Measurements from ENCODE around the gene SLC16A6.

The SLC16A6 gene

DNA sequence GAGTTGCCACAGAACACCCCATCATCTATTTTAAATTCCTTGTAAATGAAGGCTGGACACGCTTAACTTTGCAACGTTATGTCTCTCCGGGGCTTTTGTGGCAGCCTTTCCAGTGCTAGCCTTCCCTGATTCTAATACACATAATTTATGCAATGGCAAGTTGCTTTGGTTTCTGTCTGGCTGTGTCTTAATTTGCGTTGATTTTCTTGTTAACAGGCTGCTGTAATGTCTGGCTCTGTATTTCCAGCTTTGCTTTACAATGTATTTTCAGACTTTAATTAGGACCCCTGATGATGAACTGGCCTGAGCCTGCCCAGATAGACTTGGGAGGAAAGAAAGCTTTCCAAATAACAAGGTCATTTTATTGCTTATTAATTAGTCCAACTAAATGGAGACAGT lies 30.6 kb upstream of the SLC16A6 start:
- Histone ChIP-seq H3K27me3 (no peaks in the 10 kb centered on the region), H3K4me3 (ENCODE audit: low read depth, low read length) (no peak overlapping the region), H3K9me3 (no peaks in the 10 kb centered on the region), H3K36me3 (no peaks in the 10 kb centered on the region), H3K4me1 (no peaks in the 10 kb centered on the region)
- no peak for TF ChIP-seq CTCF (IDR thresholded peaks at IDR 0.05; ENCODE audit: low read depth, low read length)
- no peak for DNase-seq

- Histone ChIP-seq H3K9me3 (no peaks in the 10 kb centered on the region), H3K27me3 (no peaks in the 10 kb centered on the region), H3K4me1 (no peaks in the 10 kb centered on the region), H3K36me3 (no peaks in the 10 kb centered on the region), H3K4me3 (ENCODE audit: low read depth, low read length) (no peak overlapping the region)
- TF ChIP-seq CTCF (IDR thresholded peaks at IDR 0.05; ENCODE audit: low read depth, low read length) = no peak
- no peak for DNase-seq
Measured at GRCh38 chr17:68320943-68321555, 30.1 kb upstream of the SLC16A6 start.

DNA sequence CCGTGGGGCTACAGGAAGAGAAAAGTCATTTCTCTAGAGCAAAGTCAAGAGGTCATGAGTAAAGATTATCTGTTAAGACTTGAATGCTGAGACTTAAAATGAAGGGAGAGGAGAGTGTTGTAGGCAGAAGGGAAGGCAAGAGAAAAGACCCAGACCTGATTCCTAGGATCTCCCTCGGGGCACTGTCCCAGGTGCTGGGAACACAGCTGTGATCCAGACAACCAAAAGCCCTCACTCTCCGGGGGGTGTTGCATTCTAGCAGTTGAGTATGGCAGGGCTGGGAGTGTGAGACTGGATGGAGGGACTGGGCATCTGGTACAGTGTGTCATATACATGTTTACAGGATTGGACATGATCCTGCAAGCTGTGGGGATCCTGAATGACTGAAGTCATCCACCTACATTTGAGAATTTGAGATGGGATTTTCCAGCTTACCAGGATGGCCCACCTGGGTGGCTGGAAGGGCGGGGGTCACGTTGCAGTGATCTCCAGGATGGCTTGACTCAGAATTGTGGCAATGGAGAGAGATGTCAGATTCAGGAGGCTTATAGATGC lies 29.5 kb upstream of the SLC16A6 start:
- Histone ChIP-seq H3K27me3 (no peaks in the 10 kb centered on the region), H3K4me3 (ENCODE audit: low read depth, low read length) (no peak overlapping the region), H3K9me3 (no peaks in the 10 kb centered on the region), H3K36me3 (no peaks in the 10 kb centered on the region), H3K4me1 (no peaks in the 10 kb centered on the region)
- DNase-seq = no peak
- TF ChIP-seq CTCF (IDR thresholded peaks at IDR 0.05; ENCODE audit: low read depth, low read length) = no peak

- Histone ChIP-seq H3K9me3 (no peaks in the 10 kb centered on the region), H3K27me3 (no peaks in the 10 kb centered on the region), H3K36me3 (no peaks in the 10 kb centered on the region), H3K4me1 (no peaks in the 10 kb centered on the region), H3K4me3 (ENCODE audit: low read depth, low read length) (no peak overlapping the region)
- DNase-seq = no peak
- no peak for TF ChIP-seq CTCF (IDR thresholded peaks at IDR 0.05; ENCODE audit: low read depth, low read length)
Measured at GRCh38 chr17:68319410-68320162, 28.7 kb upstream of the SLC16A6 start.

GRCh38 chr17:68318103-68318991 lies 27.4 kb upstream of the SLC16A6 start:
- no peaks in the 10 kb centered on the region for H3K9me3 ChIP-seq
- no peak overlapping the region for H3K4me3 ChIP-seq (ENCODE audit: low read depth, low read length)
- no peaks in the 10 kb centered on the region for H3K36me3 ChIP-seq
- DNase-seq = peak; percentile 44
- no peak for TF ChIP-seq CTCF (IDR thresholded peaks at IDR 0.05; ENCODE audit: low read depth, low read length)
- H3K4me1 ChIP-seq = no peaks in the 10 kb centered on the region
- H3K27me3 ChIP-seq = no peaks in the 10 kb centered on the region
